Kidney epithelial cell (primary cell): ENCODE data around the gene FHL5. TPM values are rescaled to one million over a fixed set of nuclear protein-coding genes. Genes with fewer than 3 reads are reported as not detected.
"Not testable (repeated sequence)": the region's sequence is repeated elsewhere in the genome, so short reads cannot be mapped to it uniquely, and the experiment has no call there.

Experiments
- DNase-seq: peaks from one replicate; pipeline ENCODE4 v3.0.0-alpha.2; 2010; ENCODE audit warnings: low read depth
- H3K27me3 ChIP-seq: 2 replicates; pipeline ENCODE4 v1.6.0; 2011; ENCODE audit warnings: low read length; ENCODE audit not compliant: control insufficient read depth, insufficient read depth
- H3K36me3 ChIP-seq: 2 replicates; pipeline ENCODE4 v1.5.1; 2011; ENCODE audit warnings: low read length; ENCODE audit not compliant: control insufficient read depth, insufficient read depth
- H3K4me3 ChIP-seq: 2 replicates; pipeline ENCODE4 v1.5.1; 2011; ENCODE audit warnings: low read depth, mild to moderate bottlenecking, control low read depth, low read length
- CTCF ChIP-seq: IDR thresholded peaks from 2 replicates; pipeline ENCODE4 v1.5.1; 2011; ENCODE audit warnings: mild to moderate bottlenecking, moderate library complexity, low read length, control low read depth, inconsistent platforms; ENCODE audit not compliant: insufficient read depth, poor library complexity, severe bottlenecking
- total RNA-seq: library from RNA; depleted of rRNA; stranded (reverse); fragments of >200 nt; gene quantifications from 2 replicates; pipeline ENCODE4 v1.2.3, GENCODE V29; 2015

FHL5 gene
- total RNA-seq, 1 donor from 2014 or later: not detected

- no peak for TF ChIP-seq CTCF
- no peak for DNase-seq
- H3K36me3 ChIP-seq: no peaks in the 10 kb centered on the region
- no peak overlapping the region for H3K4me3 ChIP-seq
- H3K27me3 ChIP-seq: no peaks in the 10 kb centered on the region
Observed at GRCh38 chr6:96554558-96554957, 8.4 kb upstream of the FHL5 start.

- not testable (repeated sequence) for H3K27me3 ChIP-seq, DNase-seq, H3K36me3 ChIP-seq, H3K4me3 ChIP-seq
Observed at GRCh38 chr6:96559740-96560139, 3.2 kb upstream of the FHL5 start.

GRCh38 chr6:96563853-96564252 lies 925 bp downstream of the FHL5 start:
- no peak overlapping the region for H3K4me3 ChIP-seq
- no peak for TF ChIP-seq CTCF
- no peak for DNase-seq
- H3K27me3 ChIP-seq: no peaks in the 10 kb centered on the region
- H3K36me3 ChIP-seq: no peaks in the 10 kb centered on the region

GRCh38 chr6:96570053-96570452 lies 7.1 kb downstream of the FHL5 start:
- TF ChIP-seq CTCF: no peak
- no peaks in the 10 kb centered on the region for H3K36me3 ChIP-seq
- no peak for DNase-seq
- no peaks in the 10 kb centered on the region for H3K27me3 ChIP-seq
- no peak overlapping the region for H3K4me3 ChIP-seq

GRCh38 chr6:96571551-96571950 lies 8.6 kb downstream of the FHL5 start:
- Histone ChIP-seq H3K36me3 (no peaks in the 10 kb centered on the region), H3K4me3 (no peak overlapping the region), H3K27me3 (no peaks in the 10 kb centered on the region)
- no peak for DNase-seq
- TF ChIP-seq CTCF: no peak

GRCh38 chr6:96575359-96575758 lies 12.4 kb downstream of the FHL5 start:
- no peak for TF ChIP-seq CTCF
- H3K27me3 ChIP-seq: no peaks in the 10 kb centered on the region
- no peaks in the 10 kb centered on the region for H3K36me3 ChIP-seq
- no peak overlapping the region for H3K4me3 ChIP-seq
- DNase-seq: no peak
